ENCODE data around the gene WWOX. TPM values are rescaled to one million over a fixed set of nuclear protein-coding genes. Genes with fewer than 3 reads are reported as not detected.

Gene WWOX
- total RNA-seq, 5 donors from 2014 or later (not counting 1 experiment from before 2014, with no cell fraction given) = 21.2 to 26.0 (median 22.6) TPM

GRCh38 chr16:78990309-78990701 is 890.9 kb downstream of the WWOX start:
- ChIA-PET POLR2A (interaction anchor here in 1 of 2 donors (0.6 kb wide), 1 partner anchor 33 kb away, joined by 5 read pairs; no protein-coding TSS in a partner anchor), CTCF (interaction anchor here in 1 of 2 donors (0.6 to 0.7 kb wide), 2 partner anchors 973 to 1759 kb away, joined by 3 to 4 read pairs; no protein-coding TSS in a partner anchor)
- Histone ChIP-seq H3K9me3 (no peaks in the 10 kb centered on the region), H3K4me3 (ENCODE audit: control insufficient read depth in 1 of 2, extremely low read depth in 1 of 2, low read length in 1 of 2) (no peak overlapping the region), H3K27me3 (replicated peaks in 1 of 2; ENCODE audit: control insufficient read depth in 2 of 2, extremely low read depth in 1 of 2, insufficient read depth in 2 of 2, low read length in 1 of 2) (no peaks in the 10 kb centered on the region), H3K4me1 (ENCODE audit: control insufficient read depth in 1 of 2, extremely low read depth in 1 of 2, insufficient read depth in 2 of 2, low read length in 2 of 2) (peaks cover 0 to 3% of the 10 kb centered on the region in 2 experiments), H3K27ac (ENCODE audit: low read length) (no peak overlapping the region), H3K36me3 (ENCODE audit: control insufficient read depth in 2 of 2, extremely low read depth in 1 of 2, insufficient read depth in 1 of 2, low read length in 1 of 2) (no peaks in the 10 kb centered on the region)
- peaks cover 0 to 6% (median 6%) of the 10 kb centered on the region in 3 donors for H3K4me1 Mint-ChIP-seq
- no peaks in the 10 kb centered on the region for H3K27me3 Mint-ChIP-seq
- H3K4me3 Mint-ChIP-seq = no peak overlapping the region
- DNase-seq (no peak), ATAC-seq (replicated peaks in 1 of 4) (no peak)
- H3K27ac Mint-ChIP-seq = no peak overlapping the region
- no peaks in the 10 kb centered on the region for H3K9me3 Mint-ChIP-seq
- H3K36me3 Mint-ChIP-seq = no peaks in the 10 kb centered on the region
- 96% methylated on average over 2 of the region's 5 CpGs for WGBS (ENCODE audit: insufficient coverage)

DNA sequence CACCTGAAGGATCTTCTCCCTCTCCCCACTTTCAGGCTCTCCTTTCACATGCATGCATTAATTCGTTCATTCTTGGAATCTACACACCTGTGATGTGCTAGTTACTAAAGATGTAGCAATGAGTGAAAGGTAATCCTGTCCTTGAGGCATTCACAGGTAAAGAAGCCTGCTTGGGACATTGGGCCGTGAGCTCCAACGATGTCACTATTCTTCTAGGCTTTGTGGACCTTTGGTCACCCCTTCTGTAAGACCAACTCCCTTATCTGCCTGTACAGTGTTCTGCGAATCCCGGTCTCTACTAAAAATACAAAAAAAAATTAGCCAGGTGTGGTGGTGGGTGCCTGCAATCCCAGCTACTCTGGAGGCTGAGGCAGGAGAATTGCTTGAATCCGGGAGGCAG is 892.5 kb downstream of the WWOX start:
- H3K27ac Mint-ChIP-seq = no peak overlapping the region
- DNase-seq = no peak
- H3K36me3 Mint-ChIP-seq = no peaks in the 10 kb centered on the region
- H3K4me1 ChIP-seq (ENCODE audit: control insufficient read depth in 1 of 2, extremely low read depth in 1 of 2, insufficient read depth in 2 of 2, low read length in 2 of 2) = peaks cover 0 to 3% of the 10 kb centered on the region in 2 experiments
- no peaks in the 10 kb centered on the region for H3K36me3 ChIP-seq (ENCODE audit: control insufficient read depth in 2 of 2, extremely low read depth in 1 of 2, insufficient read depth in 1 of 2, low read length in 1 of 2)
- no peaks in the 10 kb centered on the region for H3K9me3 Mint-ChIP-seq
- POLR2A ChIA-PET = no interaction called here
- no peaks in the 10 kb centered on the region for H3K27me3 Mint-ChIP-seq
- H3K27me3 ChIP-seq (replicated peaks in 1 of 2; ENCODE audit: control insufficient read depth in 2 of 2, extremely low read depth in 1 of 2, insufficient read depth in 2 of 2, low read length in 1 of 2) = no peaks in the 10 kb centered on the region
- H3K4me3 ChIP-seq (ENCODE audit: control insufficient read depth in 1 of 2, extremely low read depth in 1 of 2, low read length in 1 of 2) = no peak overlapping the region
- no peak overlapping the region for H3K4me3 Mint-ChIP-seq
- no peak for ATAC-seq (replicated peaks in 1 of 4)
- H3K4me1 Mint-ChIP-seq = peaks cover 0 to 11% (median 6%) of the 10 kb centered on the region in 3 donors
- H3K27ac ChIP-seq (ENCODE audit: low read length) = no peak overlapping the region
- H3K9me3 ChIP-seq = no peaks in the 10 kb centered on the region
- WGBS (ENCODE audit: insufficient coverage) = no CpG with 5 or more reads among the region's 6 CpGs
- CTCF ChIA-PET = no interaction called here

DNA sequence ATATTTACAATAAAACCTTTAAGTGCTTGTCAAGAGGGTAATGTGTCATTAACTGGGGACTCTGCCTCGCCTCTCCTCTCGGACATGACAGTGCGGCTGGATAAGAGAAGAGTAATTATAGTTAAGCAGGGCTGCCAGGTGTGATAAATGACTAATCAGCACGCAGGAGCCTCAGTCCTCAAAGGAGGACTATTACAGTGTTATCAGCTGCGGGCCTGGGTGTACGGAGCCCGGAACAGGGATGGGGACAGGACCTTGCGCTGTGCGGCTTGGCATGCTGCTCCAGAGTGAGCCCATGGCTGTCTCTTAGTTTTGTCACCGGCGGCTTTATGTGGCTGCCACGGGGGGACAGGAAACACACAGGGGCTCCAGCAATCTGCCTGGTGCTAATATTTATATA is 893.9 kb downstream of the WWOX start:
- H3K27me3 ChIP-seq (replicated peaks in 1 of 2; ENCODE audit: control insufficient read depth in 2 of 2, extremely low read depth in 1 of 2, insufficient read depth in 2 of 2, low read length in 1 of 2) = no peaks in the 10 kb centered on the region
- ATAC-seq (replicated peaks in 1 of 4) (no peak), DNase-seq (no peak)
- CTCF ChIA-PET = no interaction called here
- Mint-ChIP-seq H3K27ac (no peak overlapping the region), H3K27me3 (no peaks in the 10 kb centered on the region), H3K4me1 (peaks cover 0 to 11% (median 6%) of the 10 kb centered on the region in 3 donors), H3K4me3 (no peak overlapping the region), H3K9me3 (no peaks in the 10 kb centered on the region), H3K36me3 (no peaks in the 10 kb centered on the region)
- no peaks in the 10 kb centered on the region for H3K9me3 ChIP-seq
- no peak overlapping the region for H3K4me3 ChIP-seq (ENCODE audit: control insufficient read depth in 1 of 2, extremely low read depth in 1 of 2, low read length in 1 of 2)
- H3K27ac ChIP-seq (ENCODE audit: low read length) = no peak overlapping the region
- POLR2A ChIA-PET = no interaction called here
- H3K36me3 ChIP-seq (ENCODE audit: control insufficient read depth in 2 of 2, extremely low read depth in 1 of 2, insufficient read depth in 1 of 2, low read length in 1 of 2) = no peaks in the 10 kb centered on the region
- 77% methylated on average over 9 of the region's 12 CpGs for WGBS (ENCODE audit: insufficient coverage)
- H3K4me1 ChIP-seq (ENCODE audit: control insufficient read depth in 1 of 2, extremely low read depth in 1 of 2, insufficient read depth in 2 of 2, low read length in 2 of 2) = peaks cover 0 to 3% of the 10 kb centered on the region in 2 experiments

- CTCF ChIA-PET = no interaction called here
- Histone ChIP-seq H3K9me3 (no peaks in the 10 kb centered on the region), H3K36me3 (ENCODE audit: control insufficient read depth in 2 of 2, extremely low read depth in 1 of 2, insufficient read depth in 1 of 2, low read length in 1 of 2) (no peaks in the 10 kb centered on the region), H3K27me3 (replicated peaks in 1 of 2; ENCODE audit: control insufficient read depth in 2 of 2, extremely low read depth in 1 of 2, insufficient read depth in 2 of 2, low read length in 1 of 2) (no peaks in the 10 kb centered on the region), H3K4me1 (ENCODE audit: control insufficient read depth in 1 of 2, extremely low read depth in 1 of 2, insufficient read depth in 2 of 2, low read length in 2 of 2) (peaks cover 0 to 3% of the 10 kb centered on the region in 2 experiments), H3K4me3 (ENCODE audit: control insufficient read depth in 1 of 2, extremely low read depth in 1 of 2, low read length in 1 of 2) (no peak overlapping the region), H3K27ac (ENCODE audit: low read length) (no peak overlapping the region)
- Mint-ChIP-seq H3K36me3 (no peaks in the 10 kb centered on the region), H3K4me3 (no peak overlapping the region), H3K4me1 (peaks cover 0 to 10% (median 6%) of the 10 kb centered on the region in 3 donors), H3K27ac (no peak overlapping the region), H3K27me3 (no peaks in the 10 kb centered on the region), H3K9me3 (no peaks in the 10 kb centered on the region)
- DNase-seq (no peak), ATAC-seq (replicated peaks in 1 of 4) (no peak)
- 94% methylated on average over 6 of the region's 15 CpGs for WGBS (ENCODE audit: insufficient coverage)
- POLR2A ChIA-PET = no interaction called here
Observed at GRCh38 chr16:78994135-78994745, 894.8 kb downstream of the WWOX start.

GRCh38 chr16:78995441-78995840 is 896.0 kb downstream of the WWOX start:
- Histone ChIP-seq H3K27me3 (replicated peaks in 1 of 2; ENCODE audit: control insufficient read depth in 2 of 2, extremely low read depth in 1 of 2, insufficient read depth in 2 of 2, low read length in 1 of 2) (no peaks in the 10 kb centered on the region), H3K4me1 (ENCODE audit: control insufficient read depth in 1 of 2, extremely low read depth in 1 of 2, insufficient read depth in 2 of 2, low read length in 2 of 2) (no peaks in the 10 kb centered on the region), H3K4me3 (ENCODE audit: control insufficient read depth in 1 of 2, extremely low read depth in 1 of 2, low read length in 1 of 2) (no peak overlapping the region), H3K9me3 (no peaks in the 10 kb centered on the region), H3K27ac (ENCODE audit: low read length) (no peak overlapping the region), H3K36me3 (ENCODE audit: control insufficient read depth in 2 of 2, extremely low read depth in 1 of 2, insufficient read depth in 1 of 2, low read length in 1 of 2) (no peaks in the 10 kb centered on the region)
- ATAC-seq (replicated peaks in 1 of 4) (no peak), DNase-seq (no peak)
- Mint-ChIP-seq H3K36me3 (no peaks in the 10 kb centered on the region), H3K27me3 (no peaks in the 10 kb centered on the region), H3K4me3 (no peak overlapping the region), H3K9me3 (no peaks in the 10 kb centered on the region), H3K27ac (no peak overlapping the region), H3K4me1 (peaks cover 0 to 5% (median 0%) of the 10 kb centered on the region in 3 donors)
- WGBS (ENCODE audit: insufficient coverage) = 75% methylated on average over 2 of the region's 3 CpGs
- CTCF ChIA-PET = no interaction called here
- POLR2A ChIA-PET = interaction anchor here in 1 of 2 donors (0.7 kb wide), 1 partner anchor 275 kb away, joined by 6 read pairs; no protein-coding TSS in a partner anchor

DNA sequence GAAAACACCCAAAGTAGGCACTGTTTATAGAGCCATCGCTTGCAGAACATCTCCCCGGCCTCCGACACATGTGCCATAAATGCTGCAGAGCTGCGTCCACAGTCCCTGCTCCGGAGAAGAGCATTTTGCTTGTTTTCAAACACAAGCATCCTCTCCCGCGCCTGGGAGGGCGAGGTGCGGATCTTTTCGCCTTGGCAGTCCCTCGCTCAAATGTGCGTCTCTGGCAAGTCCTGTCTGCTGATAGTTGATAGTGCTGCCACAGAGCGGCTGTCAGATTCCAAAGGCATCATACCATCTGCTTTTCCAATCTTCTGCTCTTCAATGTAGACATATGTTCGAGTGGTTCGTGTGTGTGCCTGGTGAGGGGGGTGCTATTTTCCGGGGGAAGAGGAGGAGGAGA is 897.3 kb downstream of the WWOX start:
- Mint-ChIP-seq H3K4me1 (peaks cover 0 to 5% (median 0%) of the 10 kb centered on the region in 3 donors), H3K9me3 (no peaks in the 10 kb centered on the region), H3K27ac (no peak overlapping the region), H3K4me3 (no peak overlapping the region), H3K36me3 (no peaks in the 10 kb centered on the region), H3K27me3 (no peaks in the 10 kb centered on the region)
- WGBS (ENCODE audit: insufficient coverage) = 98% methylated on average over 12 of the region's 16 CpGs
- H3K4me1 ChIP-seq (ENCODE audit: control insufficient read depth in 1 of 2, extremely low read depth in 1 of 2, insufficient read depth in 2 of 2, low read length in 2 of 2) = no peaks in the 10 kb centered on the region
- ChIA-PET POLR2A (no interaction called here), CTCF (no interaction called here)
- no peaks in the 10 kb centered on the region for H3K36me3 ChIP-seq (ENCODE audit: control insufficient read depth in 2 of 2, extremely low read depth in 1 of 2, insufficient read depth in 1 of 2, low read length in 1 of 2)
- no peak overlapping the region for H3K4me3 ChIP-seq (ENCODE audit: control insufficient read depth in 1 of 2, extremely low read depth in 1 of 2, low read length in 1 of 2)
- no peaks in the 10 kb centered on the region for H3K27me3 ChIP-seq (replicated peaks in 1 of 2; ENCODE audit: control insufficient read depth in 2 of 2, extremely low read depth in 1 of 2, insufficient read depth in 2 of 2, low read length in 1 of 2)
- no peak overlapping the region for H3K27ac ChIP-seq (ENCODE audit: low read length)
- no peak for ATAC-seq (replicated peaks in 1 of 4)
- no peaks in the 10 kb centered on the region for H3K9me3 ChIP-seq
- DNase-seq = no peak
